ENCODE measurements around the gene SLC6A2.

The SLC6A2 gene

DNA sequence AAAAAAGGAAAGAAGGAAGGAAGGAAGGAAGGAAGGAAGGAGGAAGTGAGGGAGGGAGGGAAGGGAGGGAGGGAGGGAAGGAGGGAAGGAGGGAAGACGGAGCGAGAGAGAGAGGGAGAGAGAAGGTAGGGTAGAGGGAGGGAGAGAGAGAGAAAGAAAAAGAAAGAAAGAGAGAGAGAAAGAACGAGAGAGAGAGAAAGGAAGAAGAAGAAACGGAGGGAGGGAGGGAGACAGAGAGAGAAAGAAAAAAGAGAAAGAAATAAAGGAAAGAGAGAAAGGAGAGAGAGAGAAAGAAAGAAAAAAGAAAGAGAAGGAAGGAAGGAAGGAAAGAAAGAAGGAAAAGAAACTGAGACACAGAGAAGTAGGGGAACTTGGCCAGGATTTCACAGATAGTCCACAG lies 8.4 kb upstream of the SLC6A2 start:
- DNase-seq: no peak

DNA sequence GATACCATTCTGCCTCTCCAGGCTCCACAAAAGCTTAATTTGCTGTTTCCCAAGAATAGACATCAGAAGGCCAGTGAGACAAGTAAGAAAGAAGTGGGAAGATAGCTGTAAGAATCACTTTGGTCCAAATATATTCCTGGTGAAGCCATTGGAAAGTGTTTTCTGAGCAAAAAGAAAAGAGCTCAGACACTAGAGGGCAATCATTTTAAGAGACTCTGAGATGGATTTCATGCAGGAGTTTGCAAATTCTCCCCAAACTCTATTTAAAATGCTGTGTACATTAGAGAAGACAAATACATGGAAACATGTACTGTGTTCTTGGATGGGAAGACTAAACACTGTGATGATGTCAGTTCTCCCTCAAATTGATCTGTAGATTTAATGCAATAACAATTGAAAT lies 8.0 kb upstream of the SLC6A2 start:
- DNase-seq: no peak

DNA sequence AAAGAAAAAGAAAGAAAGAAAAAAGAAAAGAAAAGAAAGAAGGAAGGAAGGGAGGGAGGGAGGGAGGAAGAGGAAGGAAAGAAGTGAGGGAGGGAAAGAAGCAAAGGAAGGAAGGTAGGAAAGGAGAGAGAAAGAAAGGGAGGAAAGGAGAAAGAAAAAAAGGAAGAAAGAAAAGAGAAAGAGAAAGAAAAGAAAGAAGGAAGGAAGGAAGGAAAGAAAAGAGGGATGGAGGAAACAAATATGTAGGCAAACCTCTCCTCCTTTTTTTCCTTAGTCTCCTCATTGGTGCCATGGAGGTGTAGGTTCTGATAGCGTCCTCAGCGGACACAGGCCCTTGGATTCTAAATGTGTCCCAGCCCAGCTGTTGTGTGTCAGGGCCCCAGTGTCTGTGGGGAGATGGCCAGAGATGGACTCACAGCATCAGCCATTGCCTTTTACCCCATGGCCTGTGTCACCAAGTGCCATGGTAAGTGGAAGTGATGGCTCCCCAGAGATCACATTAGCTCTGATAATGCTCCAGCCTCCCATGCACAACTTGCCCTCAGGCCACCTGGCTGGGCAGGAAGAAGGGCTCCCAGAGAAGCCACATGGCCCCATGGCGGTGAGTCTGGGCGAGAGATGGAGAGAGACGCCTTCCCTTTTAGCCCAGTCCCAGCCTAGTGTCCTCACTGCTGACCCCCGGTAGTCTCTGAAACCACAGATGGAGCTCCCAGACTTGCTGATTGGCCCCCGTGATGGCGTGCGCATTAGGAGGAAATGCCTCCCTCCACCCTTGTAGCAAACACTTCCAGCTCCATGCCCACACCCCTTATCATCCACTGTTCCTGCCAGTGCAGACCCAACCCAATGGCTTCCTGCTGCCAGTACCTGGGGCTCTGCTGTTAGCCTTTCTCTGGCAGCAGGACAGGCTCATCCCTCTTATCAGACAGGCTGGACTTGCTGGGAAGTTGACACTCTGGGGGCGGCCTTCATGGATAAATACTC lies 3.7 kb upstream of the SLC6A2 start:
- DNase-seq: no peak

DNA sequence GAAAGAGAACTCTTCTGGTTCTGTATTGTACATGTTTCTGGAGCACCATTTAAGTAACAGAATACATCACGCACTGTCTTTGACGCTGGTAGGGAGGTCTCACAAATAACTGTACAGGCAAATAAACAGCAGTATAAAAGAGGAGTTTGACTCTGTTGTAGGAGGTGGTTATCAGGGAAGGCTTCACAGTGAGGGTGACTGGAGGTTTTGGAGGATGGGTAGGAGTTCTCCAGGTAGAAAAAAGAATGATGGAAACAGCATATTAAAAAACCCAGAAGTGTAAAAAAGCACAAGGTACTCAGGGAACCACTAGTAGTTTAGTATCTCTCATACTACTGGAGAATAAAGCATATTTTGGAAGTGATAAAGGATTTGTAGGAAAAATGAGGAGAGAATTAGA lies 2.7 kb upstream of the SLC6A2 start:
- DNase-seq: no peak

DNA sequence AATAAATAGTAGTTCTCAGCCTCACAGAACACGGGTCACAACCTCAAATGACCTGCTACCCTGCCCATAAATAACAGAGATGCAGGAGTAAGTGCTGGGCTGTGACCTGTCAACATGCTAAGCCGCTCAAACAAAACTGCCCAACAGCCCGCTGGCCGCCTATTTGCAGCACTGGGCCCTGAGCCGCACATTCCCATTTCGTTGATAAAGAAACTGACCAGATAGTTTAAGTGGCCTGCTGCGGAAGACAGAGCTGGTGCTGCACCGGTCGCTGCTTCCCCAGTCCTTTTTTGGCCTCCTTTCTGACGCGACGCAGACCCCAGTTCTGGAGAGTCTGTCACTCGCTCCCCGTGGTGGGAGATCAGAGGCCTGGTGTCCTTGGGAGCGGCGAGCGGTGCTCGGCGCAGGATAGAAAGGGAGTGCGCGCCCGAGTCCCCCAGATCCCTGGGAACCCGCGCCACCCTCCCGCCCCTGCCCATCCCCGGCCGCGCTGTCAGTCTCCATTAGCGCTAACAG lies 349 bp upstream of the SLC6A2 start:
- no peak for DNase-seq

DNA sequence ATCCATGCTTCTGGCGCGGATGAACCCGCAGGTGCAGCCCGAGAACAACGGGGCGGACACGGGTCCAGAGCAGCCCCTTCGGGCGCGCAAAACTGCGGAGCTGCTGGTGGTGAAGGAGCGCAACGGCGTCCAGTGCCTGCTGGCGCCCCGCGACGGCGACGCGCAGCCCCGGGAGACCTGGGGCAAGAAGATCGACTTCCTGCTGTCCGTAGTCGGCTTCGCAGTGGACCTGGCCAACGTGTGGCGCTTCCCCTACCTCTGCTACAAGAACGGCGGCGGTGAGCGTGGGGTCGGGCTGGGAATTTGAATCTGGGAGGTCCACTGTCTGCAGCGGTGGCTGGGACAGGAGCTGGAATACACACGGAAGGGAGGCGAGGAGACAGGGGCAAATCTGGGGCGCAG lies 904 bp downstream of the SLC6A2 start:
- no peak for DNase-seq

DNA sequence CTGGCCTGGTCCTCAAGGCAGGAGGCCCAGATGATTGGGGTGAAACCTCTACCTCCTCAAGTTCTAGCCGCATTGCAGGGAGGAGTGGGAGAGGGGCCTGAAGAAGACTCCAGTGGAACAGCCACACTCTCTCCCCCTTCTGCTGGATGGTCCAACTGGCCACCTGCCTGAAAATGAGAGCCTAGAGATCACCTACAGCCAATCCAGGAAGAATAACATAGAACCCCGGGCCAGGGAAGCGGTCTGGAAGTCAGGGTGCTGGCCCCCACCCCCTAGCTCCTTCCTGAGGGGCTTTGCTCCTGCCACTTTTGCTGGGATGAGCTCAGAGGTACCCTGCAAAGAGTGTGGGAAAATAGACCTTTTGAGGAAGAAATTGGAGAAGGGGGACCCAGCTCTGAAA lies 1.8 kb downstream of the SLC6A2 start:
- no peak for DNase-seq

DNA sequence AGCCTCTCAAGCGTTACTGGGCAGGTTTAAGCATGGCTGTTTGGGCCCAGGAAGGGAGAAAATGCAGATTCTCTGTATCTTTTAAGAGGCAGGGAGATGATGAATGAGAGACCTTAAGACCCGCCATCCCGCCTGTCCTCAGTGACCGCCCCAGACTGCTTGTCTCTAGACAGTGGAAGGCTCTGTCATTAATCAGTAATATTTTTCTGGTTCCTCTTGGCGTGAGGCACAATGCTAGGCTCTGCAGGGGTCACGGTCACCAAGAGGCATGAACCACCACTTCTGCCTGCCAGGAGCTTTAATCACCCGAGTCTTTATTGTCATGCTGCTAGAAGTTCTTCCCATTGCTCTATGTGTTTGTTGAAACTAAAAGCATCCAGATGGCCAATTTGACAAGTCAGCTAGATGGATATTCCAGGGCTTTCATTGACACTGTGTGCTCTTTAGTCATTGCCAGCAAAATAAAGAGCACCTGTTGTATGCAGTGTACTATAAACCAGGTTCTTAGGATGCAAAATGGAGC lies 3.2 kb downstream of the SLC6A2 start:
- DNase-seq: no peak

DNA sequence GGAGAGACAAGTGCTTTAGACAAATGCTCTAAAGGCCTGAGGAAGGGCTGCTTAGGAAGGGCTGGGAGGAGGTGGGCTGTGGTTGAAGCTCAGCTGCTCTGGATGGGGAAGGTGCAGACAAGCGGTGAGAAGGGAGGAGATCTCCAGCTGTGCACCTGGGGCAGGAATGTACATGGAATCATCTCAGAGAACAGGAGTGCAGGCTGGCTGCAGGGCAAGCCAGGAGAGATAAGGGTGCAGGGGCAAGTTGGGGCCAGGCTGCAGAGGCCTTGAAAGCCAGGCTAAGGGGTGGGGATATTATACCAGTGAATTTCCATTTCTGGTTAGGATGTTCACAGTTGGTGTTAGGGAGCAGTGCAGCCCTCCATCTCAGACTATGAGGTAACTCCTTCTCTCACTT lies 4.2 kb downstream of the SLC6A2 start:
- no peak for DNase-seq

DNA sequence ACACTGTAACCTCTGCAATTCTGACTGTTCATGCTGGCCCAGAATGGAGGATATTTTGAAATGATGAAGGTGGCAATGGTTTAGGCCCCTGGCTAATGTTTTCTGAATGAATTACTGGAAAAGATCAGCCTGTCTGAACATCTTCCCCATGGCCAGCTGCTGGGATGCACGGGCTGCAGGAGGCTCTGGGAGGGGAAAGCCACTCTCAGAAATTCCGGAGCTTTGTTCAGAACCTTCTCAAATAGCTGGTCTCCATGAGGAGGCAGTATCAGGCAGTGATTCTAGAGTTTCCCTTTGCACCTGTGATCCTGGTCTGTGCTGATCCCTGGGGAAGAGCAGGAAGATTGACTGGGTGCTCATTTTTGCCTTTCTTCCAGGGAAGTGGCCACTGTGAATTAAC lies 5.0 kb downstream of the SLC6A2 start:
- DNase-seq: no peak

DNA sequence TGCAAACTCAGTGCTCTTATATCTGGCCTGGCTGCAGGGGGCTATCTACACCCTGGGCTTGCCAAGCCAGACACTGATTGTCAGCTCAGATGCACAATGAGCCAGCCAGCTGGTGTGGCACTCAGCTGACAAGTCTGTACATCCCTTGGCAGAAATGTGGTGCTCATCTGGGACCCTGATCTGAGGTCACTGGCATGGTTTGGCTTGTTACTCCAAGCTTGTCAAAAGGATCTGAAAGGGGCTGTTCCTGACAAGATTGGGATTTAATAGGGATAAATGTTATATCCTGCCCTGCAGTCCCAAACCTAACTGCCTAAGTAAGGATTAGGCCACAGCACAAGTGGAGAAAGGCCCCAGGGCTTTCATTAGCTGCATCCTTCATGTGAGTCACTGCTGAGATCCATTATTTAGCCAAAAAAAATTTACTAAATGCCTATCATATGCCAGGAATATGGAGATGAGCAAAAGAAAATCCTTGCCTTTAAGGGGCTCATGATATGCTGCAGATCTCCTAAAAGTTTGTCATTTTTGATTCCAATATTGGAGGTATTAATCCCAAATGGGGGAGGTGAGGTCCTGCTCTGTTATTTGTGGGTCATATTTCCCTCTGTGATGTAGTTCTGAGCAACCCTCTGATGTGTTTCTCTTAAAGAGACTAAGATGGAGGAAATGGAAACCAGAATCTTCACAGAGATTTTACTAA lies 6.3 kb downstream of the SLC6A2 start:
- DNase-seq: peak in 19 of 56 donors; percentile 2 to 39 (median 13)

DNA sequence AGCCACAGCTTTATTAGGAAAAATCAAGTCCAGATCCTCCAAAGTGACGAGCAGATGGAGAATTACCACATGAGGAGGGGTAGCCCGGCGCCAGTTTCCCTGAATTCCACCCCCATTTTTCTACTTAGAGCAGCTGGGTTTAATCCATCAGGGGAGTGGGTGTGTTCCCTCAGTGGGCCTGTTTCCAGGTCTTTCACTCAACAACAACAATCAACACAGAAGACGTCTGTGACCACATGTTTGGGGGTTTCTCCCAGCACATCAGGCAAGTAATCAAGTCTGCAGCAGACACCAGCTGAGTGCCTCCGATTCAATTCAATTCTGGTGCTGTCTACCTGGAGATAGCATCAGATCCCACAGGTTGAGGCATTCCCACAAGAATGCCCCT lies 6.8 kb downstream of the SLC6A2 start:
- no peak for DNase-seq

DNA sequence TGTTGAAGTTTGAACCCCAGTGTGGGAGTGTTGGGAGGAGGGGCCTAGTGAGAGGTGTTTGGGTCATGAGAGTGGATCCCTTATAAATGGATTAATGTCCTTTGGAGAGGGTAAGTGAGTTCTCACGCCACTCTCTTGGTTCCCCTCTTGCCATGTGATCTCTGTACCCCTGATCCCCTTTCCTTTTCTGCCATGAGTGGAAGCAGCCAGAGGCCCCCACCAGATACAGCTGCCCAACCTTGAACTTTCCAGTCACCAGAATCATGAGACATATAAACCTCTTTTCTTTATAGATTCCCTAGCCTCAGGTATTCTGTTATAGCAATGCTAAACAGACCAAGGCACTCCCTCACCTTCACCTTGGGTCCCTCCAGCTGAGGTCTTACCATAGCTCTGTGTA lies 7.4 kb downstream of the SLC6A2 start:
- DNase-seq: no peak

DNA sequence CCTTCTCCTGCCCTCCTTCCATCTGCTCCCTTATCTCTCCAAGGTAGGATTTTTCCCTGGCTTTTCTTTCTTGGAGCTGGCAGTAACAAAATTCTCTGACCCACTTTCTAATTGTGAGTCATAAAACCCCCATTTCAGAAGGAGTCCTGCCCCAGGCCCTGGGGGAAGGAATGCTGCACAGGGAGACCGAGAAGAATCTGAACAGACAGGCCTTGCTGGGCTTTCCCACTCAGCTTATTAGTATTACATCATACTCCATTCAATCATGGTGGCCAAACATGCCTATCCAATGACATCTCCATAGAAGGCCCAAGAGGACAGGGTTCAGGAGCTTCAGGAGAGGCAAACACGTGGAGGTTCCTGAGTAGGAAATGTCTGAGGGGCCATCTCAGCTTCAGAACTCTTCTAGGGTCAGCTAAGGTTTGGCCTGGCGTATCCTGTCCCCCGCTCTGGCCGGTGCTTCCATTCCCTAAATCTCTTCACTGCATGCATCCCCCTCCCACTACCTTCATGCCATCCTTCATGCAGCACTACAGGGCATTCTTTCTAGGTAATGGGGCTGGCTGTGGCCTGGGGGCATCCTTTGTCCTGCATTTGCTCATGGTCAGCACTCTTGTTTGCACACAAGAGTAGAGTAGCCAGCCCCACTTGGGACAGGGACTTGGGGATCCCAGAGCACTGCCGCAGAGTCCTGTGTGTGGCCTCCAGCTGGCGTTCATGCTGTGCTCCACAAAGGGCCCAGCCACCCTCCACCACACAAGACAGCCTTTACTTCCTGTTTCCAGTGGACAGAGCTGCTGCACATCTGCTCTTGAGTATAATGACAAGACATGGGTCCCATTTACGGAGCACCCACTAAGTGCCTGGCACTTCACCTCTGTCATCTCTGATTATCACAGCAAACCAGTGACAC lies 8.2 kb downstream of the SLC6A2 start:
- DNase-seq: no peak

DNA sequence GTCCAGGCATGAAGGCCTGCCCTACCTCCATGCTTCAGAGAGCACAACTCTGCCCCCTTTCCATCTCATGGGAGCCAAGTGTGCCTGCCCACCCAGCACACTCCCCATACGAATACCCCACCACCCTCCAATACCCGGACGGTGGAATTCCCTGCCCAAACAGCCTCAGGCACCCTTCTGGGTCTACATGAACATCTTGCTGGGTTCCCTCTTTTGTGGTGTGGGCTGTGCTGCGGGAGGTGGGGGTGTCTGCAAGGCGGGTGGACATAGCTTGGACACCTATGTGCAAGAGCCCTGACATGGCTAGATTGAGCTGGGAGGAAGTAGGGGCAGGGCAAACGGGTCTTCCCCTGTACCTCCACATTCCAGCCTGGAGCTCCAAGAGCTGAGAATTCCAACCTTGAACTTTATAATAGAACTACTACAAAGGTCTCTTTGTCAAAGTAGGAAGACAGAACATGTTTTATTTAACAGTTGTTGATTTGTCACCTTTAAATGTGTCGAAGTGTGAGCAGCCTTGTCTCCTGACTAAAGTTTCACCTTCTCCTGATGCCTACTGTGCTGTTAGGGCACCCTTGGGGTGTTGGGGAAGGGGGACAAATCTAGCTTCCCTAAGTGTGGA lies 9.1 kb downstream of the SLC6A2 start:
- DNase-seq: no peak

DNA sequence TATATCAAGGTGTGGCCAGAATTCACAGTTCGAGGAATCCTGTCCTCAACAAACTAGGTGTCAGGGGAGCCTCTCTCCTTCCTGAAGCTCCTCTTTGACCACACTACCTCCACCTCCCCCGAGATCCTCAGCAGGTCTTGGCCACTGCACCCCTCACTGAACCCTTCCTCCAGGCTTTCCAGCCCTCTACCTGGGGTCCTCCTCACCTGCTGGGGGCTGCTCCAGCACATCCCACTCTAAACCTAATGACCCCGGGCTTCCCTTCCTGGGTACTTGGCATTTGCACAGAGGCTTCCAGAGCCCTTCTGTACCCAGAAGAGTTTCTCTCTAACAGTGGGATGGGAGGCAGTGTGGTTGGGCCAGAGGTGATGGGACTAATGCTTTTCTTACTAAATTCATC lies 9.7 kb downstream of the SLC6A2 start:
- DNase-seq: no peak

DNA sequence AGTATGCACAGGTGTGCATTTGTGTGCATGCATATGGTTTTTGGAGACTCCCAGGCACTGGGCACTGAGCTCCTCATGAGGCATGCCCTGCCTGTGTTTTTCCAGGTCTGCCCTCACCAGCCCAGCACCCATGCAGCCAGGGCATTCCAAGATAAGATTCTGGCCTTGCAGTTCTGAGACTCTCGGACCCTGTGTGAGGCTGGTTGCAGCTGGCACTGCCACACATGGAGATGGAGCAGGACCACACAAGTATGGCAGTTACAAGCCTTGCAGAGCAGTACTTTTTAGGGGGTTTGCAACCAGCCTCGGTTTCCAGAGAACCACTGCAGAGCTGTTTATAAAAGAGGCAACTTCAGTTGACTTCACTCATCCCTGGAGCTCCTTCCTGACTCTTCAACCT lies 10.2 kb downstream of the SLC6A2 start:
- DNase-seq: no peak

DNA sequence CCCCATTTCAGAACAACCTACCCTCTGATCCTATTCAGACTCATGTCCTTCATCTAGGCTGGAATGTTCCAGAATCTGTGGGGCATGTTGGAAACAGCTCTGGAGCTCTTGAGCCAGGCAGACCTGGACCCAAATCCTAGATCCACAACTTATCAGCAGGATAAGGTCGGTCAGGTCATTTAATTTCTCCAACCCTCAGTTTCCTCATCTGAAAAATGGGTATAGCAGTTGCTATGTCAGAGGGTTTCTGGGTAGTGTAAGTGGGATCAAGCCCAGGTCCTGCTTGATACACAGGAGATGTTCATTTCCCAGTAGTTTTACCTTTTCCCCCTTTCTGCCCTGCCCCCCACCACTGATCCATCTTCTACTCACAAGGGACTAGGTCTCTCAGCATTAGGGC lies 12.0 kb downstream of the SLC6A2 start:
- no peak for DNase-seq

DNA sequence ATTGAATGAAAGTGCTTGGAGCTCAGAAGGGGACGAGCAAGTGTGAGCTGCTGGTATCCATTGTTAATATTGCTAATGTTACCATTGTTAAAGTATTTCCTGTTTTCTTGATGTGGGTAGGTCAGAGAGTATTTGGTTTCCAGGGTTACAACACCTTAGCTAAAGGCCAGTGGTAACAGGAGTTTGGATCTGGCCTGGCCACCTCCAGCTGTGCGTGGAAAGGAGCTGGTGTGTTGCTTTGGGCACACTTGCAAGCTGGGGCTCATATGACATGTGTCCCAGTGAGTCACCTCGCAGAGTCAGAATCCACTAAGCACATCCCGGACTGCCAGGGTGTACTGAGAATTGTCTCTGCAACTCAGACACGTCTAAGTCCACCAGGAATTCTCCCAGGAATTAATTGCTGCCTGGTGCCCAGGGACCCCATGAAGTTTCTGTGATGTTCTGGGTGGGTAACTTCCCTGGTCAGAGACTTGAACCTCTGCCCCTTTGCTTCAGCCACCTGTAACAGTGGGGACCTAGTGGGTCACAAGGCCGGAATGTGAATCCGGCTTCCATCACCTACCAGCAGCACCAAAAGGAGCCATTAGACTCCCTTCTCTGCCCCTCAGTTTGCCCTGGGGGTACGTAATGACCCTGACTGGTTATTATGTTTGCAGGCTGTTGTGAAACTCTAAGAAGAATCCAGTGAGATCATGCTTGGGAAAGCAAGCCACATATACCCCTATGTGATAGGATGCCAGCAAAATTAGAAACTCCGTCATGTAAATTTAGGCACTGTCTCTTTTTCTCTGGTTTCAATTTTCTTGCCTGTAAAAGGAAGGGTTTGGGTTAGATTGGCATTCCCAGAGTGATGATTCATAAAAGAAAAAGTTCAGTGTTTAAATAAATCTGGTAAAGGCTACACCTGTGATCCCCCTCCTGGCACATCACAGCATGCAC lies 12.8 kb downstream of the SLC6A2 start:
- no peak for DNase-seq

All from nucleus accumbens (tissue), 56 donors.